Measurements from ENCODE around the gene FXYD2. TPM values are rescaled to one million over a fixed set of nuclear protein-coding genes. Genes with fewer than 3 reads are reported as not detected.
A peak's percentile ranks its signal among the peaks of the same experiment; 100 is the strongest.

Gene FXYD2
- total RNA-seq, 1 donor from 2014 or later: not detected

- no peak for DNase-seq (ENCODE audit: extremely low spot score, unreplicated experiment)
- Mint-ChIP-seq H3K27me3 (ENCODE audit: unreplicated experiment) (peaks cover 24% of the 10 kb centered on the region), H3K4me3 (ENCODE audit: unreplicated experiment) (no peak overlapping the region), H3K36me3 (ENCODE audit: unreplicated experiment) (no peaks in the 10 kb centered on the region), H3K27ac (ENCODE audit: unreplicated experiment) (no peak overlapping the region), H3K9me3 (ENCODE audit: unreplicated experiment) (peaks cover 8% of the 10 kb centered on the region), H3K4me1 (ENCODE audit: unreplicated experiment) (no peaks in the 10 kb centered on the region)
- no peak for TF ChIP-seq CTCF (IDR thresholded peaks at IDR 0.05)
Measured at GRCh38 chr11:117851106-117851505, 26.6 kb upstream of the FXYD2 start.

- Mint-ChIP-seq H3K4me3 (ENCODE audit: unreplicated experiment) (no peak overlapping the region), H3K27ac (ENCODE audit: unreplicated experiment) (no peak overlapping the region), H3K27me3 (ENCODE audit: unreplicated experiment) (peaks cover 29% of the 10 kb centered on the region), H3K4me1 (ENCODE audit: unreplicated experiment) (no peaks in the 10 kb centered on the region), H3K36me3 (ENCODE audit: unreplicated experiment) (no peaks in the 10 kb centered on the region), H3K9me3 (ENCODE audit: unreplicated experiment) (peaks cover 8% of the 10 kb centered on the region)
- TF ChIP-seq CTCF (IDR thresholded peaks at IDR 0.05): no peak
- DNase-seq (ENCODE audit: extremely low spot score, unreplicated experiment): peak; percentile 66
Measured at GRCh38 chr11:117849781-117850414, 25.4 kb upstream of the FXYD2 start.

GRCh38 chr11:117843666-117844484 lies 19.3 kb upstream of the FXYD2 start:
- Mint-ChIP-seq H3K9me3 (ENCODE audit: unreplicated experiment) (no peaks in the 10 kb centered on the region), H3K4me3 (ENCODE audit: unreplicated experiment) (no peak overlapping the region), H3K4me1 (ENCODE audit: unreplicated experiment) (no peaks in the 10 kb centered on the region), H3K27ac (ENCODE audit: unreplicated experiment) (no peak overlapping the region), H3K36me3 (ENCODE audit: unreplicated experiment) (no peaks in the 10 kb centered on the region), H3K27me3 (ENCODE audit: unreplicated experiment) (peaks cover 17% of the 10 kb centered on the region)
- DNase-seq (ENCODE audit: extremely low spot score, unreplicated experiment): peak; percentile 92
- TF ChIP-seq CTCF (IDR thresholded peaks at IDR 0.05): peak; percentile 96

GRCh38 chr11:117842131-117842941 lies 17.8 kb upstream of the FXYD2 start:
- peak; percentile 76 for DNase-seq (ENCODE audit: extremely low spot score, unreplicated experiment)
- peaks cover 32% of the 10 kb centered on the region for H3K27me3 Mint-ChIP-seq (ENCODE audit: unreplicated experiment)
- no peak overlapping the region for H3K4me3 Mint-ChIP-seq (ENCODE audit: unreplicated experiment)
- no peak for TF ChIP-seq CTCF (IDR thresholded peaks at IDR 0.05)
- no peaks in the 10 kb centered on the region for H3K9me3 Mint-ChIP-seq (ENCODE audit: unreplicated experiment)
- no peak overlapping the region for H3K27ac Mint-ChIP-seq (ENCODE audit: unreplicated experiment)
- H3K36me3 Mint-ChIP-seq (ENCODE audit: unreplicated experiment): no peaks in the 10 kb centered on the region
- no peaks in the 10 kb centered on the region for H3K4me1 Mint-ChIP-seq (ENCODE audit: unreplicated experiment)

Measured in osteocyte (in vitro differentiated cells).